GM15510 (cell line): Measurements from ENCODE around the gene AVPR2.

Experiments
- POLR2A ChIP-seq: IDR thresholded peaks from 3 replicates; pipeline ENCODE4 v1.6.1; 2011; ENCODE audit warnings: borderline replicate concordance; ENCODE audit not compliant: insufficient read length; ENCODE audit errors: extremely low read depth

Gene AVPR2

DNA sequence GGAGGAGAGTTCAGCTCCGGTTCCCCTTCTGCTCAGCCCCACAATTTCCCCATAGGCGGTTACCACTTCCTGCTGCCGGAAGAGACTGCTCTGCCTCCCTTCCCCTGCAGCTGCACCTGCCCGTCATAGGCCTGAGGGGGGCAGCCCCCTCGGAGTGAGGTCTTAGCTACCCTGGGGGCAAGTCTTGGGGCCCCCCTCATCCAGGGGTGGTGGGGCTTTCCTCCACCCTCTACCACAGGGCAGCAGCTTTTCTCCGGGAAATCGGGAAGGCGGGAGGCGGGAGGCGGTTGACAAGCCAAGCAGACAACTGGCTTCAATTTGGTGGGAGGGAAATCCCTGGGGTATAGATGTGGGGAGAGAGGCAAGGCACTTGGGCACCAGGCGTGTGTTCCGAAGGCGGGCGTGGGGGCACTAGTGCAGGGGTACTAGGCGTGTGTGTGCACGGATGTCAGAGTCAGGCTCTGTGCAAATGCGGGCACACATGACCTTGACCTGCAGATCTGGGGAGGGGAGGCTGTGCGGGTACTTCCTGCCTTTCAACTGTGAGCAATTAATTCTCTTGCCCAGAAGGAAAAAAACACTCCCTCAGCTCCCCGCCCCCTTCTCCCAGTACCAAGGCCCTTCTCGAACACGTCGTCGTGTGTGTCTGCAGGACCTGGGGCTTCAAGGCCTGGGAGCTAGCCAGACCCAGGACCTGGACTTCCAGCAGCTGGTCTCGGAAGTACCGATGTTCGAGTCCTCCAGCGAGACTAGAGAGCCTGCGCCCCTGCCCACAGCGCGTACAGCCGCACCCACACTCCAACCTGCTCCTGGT, 22.6 kb downstream of the AVPR2 start:
- TF ChIP-seq POLR2A = peak; percentile 53

DNA sequence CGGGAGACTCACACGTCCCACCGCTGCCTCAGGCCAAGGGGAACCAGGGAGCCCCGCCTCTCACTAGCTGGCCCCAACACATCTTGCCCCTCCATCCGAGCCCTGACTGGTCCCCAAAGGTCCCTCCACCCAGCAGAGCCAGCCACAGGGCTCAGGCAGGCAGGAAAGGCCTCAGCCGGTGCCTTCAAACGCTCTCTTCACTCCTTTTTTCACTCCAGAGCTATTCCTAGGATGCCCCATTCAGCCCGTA, 23.1 kb downstream of the AVPR2 start:
- no peak for TF ChIP-seq POLR2A

- TF ChIP-seq POLR2A = peak; percentile 69
Observed at GRCh38 chrX:153927922-153928760, 23.7 kb downstream of the AVPR2 start.

DNA sequence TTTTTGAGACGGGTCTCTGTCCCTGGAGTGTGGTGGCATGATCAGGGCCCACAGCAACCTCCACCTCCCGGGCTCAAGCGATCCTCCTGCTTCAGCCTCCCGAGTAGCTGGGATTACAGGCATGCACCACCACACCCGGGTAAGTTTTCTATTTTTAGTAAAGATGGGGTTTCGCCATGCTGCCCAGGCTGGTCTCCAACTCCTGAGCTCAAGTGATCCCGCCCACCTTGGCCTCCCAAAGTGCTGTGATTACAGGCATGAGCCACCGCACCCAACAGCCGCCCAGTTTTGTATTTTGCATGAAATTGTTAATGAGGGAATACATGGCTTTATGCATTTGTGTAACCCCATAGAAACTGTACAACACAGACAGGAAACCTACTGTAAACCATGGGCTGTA, 24.4 kb downstream of the AVPR2 start:
- TF ChIP-seq POLR2A = no peak

- no peak for TF ChIP-seq POLR2A
Observed at GRCh38 chrX:153929576-153929975, 25.1 kb downstream of the AVPR2 start.

DNA sequence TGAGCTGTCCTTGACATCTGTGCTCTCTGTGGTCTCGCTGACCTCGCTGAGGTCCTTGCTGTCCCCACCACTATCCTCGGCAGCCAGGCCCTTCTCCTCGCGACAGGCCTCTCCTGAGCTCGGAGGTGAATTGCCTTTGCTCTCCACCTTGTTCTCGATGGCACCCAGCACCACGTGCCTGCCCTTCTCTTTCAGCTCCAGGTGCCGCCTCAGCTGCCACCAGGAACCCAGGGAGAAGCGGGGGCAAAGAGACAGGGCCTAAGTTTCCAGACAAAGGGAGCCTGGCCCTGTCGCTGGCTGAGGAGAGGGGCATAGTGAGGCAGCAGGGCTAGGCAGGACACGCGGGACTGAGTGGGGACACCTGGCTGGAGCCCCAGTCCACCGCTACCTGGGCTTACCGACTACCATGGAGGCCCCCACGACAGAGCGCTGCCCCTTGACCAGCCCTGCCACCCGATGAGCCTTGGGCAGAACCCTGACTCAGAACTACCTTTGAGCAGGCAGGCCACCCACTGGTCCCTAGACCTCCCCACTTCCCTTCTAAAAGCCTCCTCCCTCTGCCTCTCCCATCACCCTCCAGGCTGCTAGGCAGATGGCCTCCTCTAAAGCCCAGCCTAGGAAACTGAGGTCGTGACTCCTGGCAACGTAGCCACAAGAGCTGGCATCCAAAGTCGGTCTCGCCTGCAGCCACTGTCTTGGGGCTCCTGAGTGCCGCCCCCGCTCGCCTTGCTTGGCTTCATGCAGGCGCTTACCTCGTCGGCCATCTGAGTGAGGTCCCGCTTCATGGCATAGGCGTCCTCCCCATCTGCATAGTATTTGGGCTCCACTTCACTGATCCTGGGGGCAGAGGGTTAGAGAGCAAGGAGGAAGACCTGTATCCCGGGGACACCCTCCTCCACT, 25.8 kb downstream of the AVPR2 start:
- no peak for TF ChIP-seq POLR2A

DNA sequence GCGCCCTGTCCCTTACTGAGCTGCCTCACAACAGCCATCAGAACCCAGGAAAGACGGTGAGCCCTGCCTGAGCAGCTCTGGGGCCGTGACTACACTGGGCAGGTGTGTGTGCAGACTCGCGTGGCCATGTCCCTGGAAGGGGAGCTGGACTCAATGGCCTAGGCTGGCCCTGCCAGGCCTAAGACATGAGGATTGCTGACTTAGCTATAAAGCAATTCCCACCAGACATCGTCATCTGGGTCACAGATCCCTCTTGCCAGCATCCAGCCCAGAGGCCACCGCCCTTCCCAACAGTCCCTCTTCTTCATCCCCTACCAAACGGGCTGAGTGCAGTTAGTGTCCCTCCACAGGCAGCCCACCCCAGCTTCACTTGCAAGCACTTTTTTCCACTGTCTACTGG, 26.7 kb downstream of the AVPR2 start:
- no peak for TF ChIP-seq POLR2A

GRCh38 chrX:153931748-153932147, 27.3 kb downstream of the AVPR2 start:
- no peak for TF ChIP-seq POLR2A

GRCh38 chrX:153932220-153932915, 27.9 kb downstream of the AVPR2 start:
- TF ChIP-seq POLR2A = no peak

GRCh38 chrX:153933748-153934147, 29.3 kb downstream of the AVPR2 start:
- no peak for TF ChIP-seq POLR2A

DNA sequence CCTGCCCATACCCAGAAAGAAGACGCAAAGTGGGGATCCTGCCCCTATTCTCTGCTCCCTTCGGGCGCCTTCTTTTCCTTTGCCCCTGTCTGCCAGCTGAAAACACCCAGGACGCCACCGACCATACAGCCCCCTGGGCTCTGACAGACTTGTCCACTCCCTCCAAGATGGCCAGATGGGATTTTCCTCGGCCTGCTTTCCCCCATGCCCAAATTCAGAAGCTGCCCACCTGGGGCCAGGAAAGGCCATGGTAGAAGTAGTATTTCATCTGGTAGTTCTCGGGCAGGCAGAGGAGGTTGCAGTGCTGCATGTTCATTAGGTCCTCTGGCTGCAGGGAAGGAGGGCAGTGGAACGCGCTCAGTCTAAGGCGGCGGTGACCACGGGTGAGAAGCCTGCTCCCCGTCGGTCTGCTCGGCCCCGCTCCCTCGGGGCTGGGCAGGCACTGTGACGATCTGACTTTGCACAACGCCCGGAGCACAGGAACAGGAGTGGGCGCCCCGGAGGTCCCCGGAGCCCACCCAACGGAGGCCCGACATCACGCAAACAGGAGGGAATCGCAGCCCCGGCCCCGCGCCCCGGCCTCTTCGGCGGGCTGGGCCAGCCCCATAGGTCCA, 29.8 kb downstream of the AVPR2 start:
- TF ChIP-seq POLR2A = no peak

DNA sequence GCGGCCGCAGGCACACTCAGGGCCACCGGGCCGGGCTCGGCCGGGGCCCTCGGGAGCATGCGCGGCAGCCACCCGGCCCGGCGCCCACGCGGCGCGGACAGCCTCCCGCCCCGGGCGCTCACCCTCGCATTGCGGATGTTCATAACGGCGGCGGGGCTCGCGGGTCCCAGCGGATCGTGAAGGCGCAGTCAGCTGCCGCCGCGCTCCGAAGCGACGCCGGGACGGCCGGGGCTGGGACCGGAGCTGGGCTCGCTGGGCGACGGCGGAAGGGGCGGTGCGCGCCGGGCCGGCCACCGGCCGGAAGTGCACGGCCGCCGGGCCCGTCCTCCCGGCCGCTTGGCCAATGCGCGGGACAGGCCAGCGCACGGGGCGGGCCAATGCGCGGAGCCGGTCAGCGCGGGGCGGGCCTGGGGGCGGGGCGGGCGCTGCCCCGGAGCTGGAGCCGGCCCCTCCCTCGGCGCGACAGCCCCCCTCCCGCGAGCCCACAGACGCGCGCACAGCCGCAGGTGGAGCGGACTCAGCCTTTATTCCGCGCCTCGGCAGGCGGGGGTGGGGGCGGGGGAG, 30.4 kb downstream of the AVPR2 start, which contains the start of gene NAA10:
TSS of gene NAA10 (minus strand) at position 276 of the 564 bp plus-strand sequence. CDS start at position 143, 133 bp downstream.
- peak; percentile 57 for TF ChIP-seq POLR2A

GRCh38 chrX:153935326-153935851, 30.9 kb downstream of the AVPR2 start:
- no peak for TF ChIP-seq POLR2A
